Measurements from ENCODE around the gene SLC29A4. TPM values are rescaled to one million over a fixed set of nuclear protein-coding genes. Genes with fewer than 3 reads are reported as not detected.

Gene SLC29A4
- total RNA-seq, result 7.9 and 9.7 TPM in 2 replicates
- long read RNA-seq, result 0 reads

- H3K4me1 Mint-ChIP-seq (ENCODE audit: unreplicated experiment), result peaks cover 6% of the 10 kb centered on the region
- no peak within 1 kb of the TSS for H3K27ac Mint-ChIP-seq (ENCODE audit: unreplicated experiment)
- TF ChIP-seq CTCF (IDR thresholded peaks at IDR 0.05), result no peak
- no peaks in the 10 kb centered on the region for H3K9me3 Mint-ChIP-seq (ENCODE audit: unreplicated experiment)
- H3K4me3 Mint-ChIP-seq (ENCODE audit: unreplicated experiment), result no peak within 1 kb of the TSS
- DNase-seq (ENCODE audit: extremely low spot score, unreplicated experiment), result no peak
- peaks cover 9% of the 10 kb centered on the region for H3K27me3 Mint-ChIP-seq (ENCODE audit: unreplicated experiment)
- H3K36me3 Mint-ChIP-seq (ENCODE audit: unreplicated experiment), result no peaks in the 10 kb centered on the region
Measured at GRCh38 chr7:5282543-5283316, at the start of gene SLC29A4. Gene SLC29A4, plus strand, starts transcription at chr7:5282943. Its CDS starts 4,874 bp downstream, at chr7:5287817.

DNA sequence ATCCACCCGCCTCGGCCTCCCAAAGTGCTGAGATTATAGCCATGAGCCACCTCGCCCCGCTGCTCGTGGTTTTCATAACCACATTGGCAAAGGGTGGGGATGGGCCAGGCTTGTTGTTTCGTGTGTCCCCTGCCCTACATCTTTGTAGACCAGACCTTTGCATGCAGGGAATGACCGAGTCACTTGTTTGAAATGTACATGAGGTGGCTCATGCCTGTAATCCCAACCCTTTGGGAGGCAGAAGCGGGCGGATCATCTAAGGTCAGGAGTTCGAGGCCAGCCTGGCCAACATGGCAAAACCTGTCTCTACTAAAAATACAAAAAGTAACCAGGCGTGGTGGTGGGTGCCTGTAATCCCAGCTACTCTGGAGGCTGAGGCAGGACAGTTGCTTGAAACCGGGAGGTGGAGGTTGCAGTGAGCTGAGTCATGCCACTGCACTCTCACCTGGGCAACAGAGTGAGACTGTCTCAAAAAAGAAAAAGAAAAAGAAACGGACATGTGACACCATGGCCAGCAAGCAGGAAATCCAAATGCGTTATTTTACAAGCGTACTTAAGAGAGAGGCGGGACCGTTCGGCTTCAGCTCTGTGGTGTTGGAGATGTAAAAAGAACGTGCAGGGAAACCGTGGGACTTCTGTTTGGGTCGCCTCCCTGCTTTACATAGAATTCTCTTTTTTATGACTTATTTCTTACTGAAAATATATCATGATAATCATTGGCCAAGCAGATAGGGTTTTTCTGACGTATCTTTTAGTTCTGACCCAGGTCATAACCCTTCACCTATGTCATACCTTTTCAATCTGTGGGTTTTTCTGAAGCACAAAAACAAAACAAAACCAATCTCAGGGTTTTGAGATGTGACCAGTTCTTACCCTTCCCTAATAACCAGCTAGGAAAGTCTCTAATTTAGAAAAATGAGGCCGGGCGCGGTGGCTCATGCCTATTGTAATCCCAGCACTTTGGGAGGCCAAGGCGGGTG is 47.6 kb upstream of the SLC29A4 start:
- no peak for TF ChIP-seq CTCF (IDR thresholded peaks at IDR 0.05)
- Mint-ChIP-seq H3K9me3 (ENCODE audit: unreplicated experiment) (no peaks in the 10 kb centered on the region), H3K27me3 (ENCODE audit: unreplicated experiment) (no peaks in the 10 kb centered on the region), H3K4me3 (ENCODE audit: unreplicated experiment) (no peak overlapping the region), H3K27ac (ENCODE audit: unreplicated experiment) (no peak overlapping the region), H3K36me3 (ENCODE audit: unreplicated experiment) (peaks cover 33% of the 10 kb centered on the region), H3K4me1 (ENCODE audit: unreplicated experiment) (peaks cover 2% of the 10 kb centered on the region)
- DNase-seq (ENCODE audit: extremely low spot score, unreplicated experiment), result no peak

- Mint-ChIP-seq H3K9me3 (ENCODE audit: unreplicated experiment) (no peaks in the 10 kb centered on the region), H3K27ac (ENCODE audit: unreplicated experiment) (no peak overlapping the region), H3K4me1 (ENCODE audit: unreplicated experiment) (peaks cover 14% of the 10 kb centered on the region), H3K36me3 (ENCODE audit: unreplicated experiment) (peaks cover 13% of the 10 kb centered on the region), H3K27me3 (ENCODE audit: unreplicated experiment) (no peaks in the 10 kb centered on the region), H3K4me3 (ENCODE audit: unreplicated experiment) (no peak overlapping the region)
- no peak for TF ChIP-seq CTCF (IDR thresholded peaks at IDR 0.05)
- no peak for DNase-seq (ENCODE audit: extremely low spot score, unreplicated experiment)
Measured at GRCh38 chr7:5237286-5237685, 45.5 kb upstream of the SLC29A4 start.

DNA sequence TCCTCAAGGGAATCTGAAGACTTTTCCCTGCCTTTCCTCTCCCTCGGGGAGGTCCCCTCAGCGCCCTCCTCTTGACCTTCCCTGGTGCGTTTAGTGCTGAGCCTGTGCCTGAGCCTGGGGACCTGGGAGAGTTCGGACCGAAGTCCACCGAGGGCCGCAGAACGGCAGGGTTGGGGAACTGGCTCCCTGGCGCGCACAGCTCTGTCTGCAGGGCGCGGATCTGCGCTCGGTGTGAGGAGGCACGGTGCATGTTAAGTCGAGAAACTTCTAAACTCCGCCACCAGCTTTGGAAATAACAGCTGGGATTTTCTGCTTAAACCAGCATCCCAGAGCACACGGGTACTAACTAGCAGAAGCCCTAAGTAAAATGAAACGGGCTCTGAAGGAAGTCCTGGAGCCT is 44.2 kb upstream of the SLC29A4 start:
- no peak overlapping the region for H3K27ac Mint-ChIP-seq (ENCODE audit: unreplicated experiment)
- H3K36me3 Mint-ChIP-seq (ENCODE audit: unreplicated experiment), result peaks cover 2% of the 10 kb centered on the region
- H3K4me3 Mint-ChIP-seq (ENCODE audit: unreplicated experiment), result no peak overlapping the region
- peaks cover 4% of the 10 kb centered on the region for H3K27me3 Mint-ChIP-seq (ENCODE audit: unreplicated experiment)
- peaks cover 14% of the 10 kb centered on the region for H3K4me1 Mint-ChIP-seq (ENCODE audit: unreplicated experiment)
- DNase-seq (ENCODE audit: extremely low spot score, unreplicated experiment), result no peak
- no peaks in the 10 kb centered on the region for H3K9me3 Mint-ChIP-seq (ENCODE audit: unreplicated experiment)
- TF ChIP-seq CTCF (IDR thresholded peaks at IDR 0.05), result no peak

GRCh38 chr7:5243261-5243660 is 39.5 kb upstream of the SLC29A4 start:
- Mint-ChIP-seq H3K4me1 (ENCODE audit: unreplicated experiment) (peaks cover 14% of the 10 kb centered on the region), H3K4me3 (ENCODE audit: unreplicated experiment) (no peak overlapping the region), H3K9me3 (ENCODE audit: unreplicated experiment) (no peaks in the 10 kb centered on the region), H3K27me3 (ENCODE audit: unreplicated experiment) (peaks cover 4% of the 10 kb centered on the region), H3K36me3 (ENCODE audit: unreplicated experiment) (no peaks in the 10 kb centered on the region), H3K27ac (ENCODE audit: unreplicated experiment) (no peak overlapping the region)
- TF ChIP-seq CTCF (IDR thresholded peaks at IDR 0.05), result no peak
- no peak for DNase-seq (ENCODE audit: extremely low spot score, unreplicated experiment)
